DMS 273 treated with DMSO at 0.1 percent for 48 hours (cell line): ENCODE results near the gene AATK.

ENCODE experiments used
- DNase-seq: peaks from one replicate; lab custom pipeline; 2025; lab: John Stamatoyannopoulos, UW

Gene AATK, protein sequence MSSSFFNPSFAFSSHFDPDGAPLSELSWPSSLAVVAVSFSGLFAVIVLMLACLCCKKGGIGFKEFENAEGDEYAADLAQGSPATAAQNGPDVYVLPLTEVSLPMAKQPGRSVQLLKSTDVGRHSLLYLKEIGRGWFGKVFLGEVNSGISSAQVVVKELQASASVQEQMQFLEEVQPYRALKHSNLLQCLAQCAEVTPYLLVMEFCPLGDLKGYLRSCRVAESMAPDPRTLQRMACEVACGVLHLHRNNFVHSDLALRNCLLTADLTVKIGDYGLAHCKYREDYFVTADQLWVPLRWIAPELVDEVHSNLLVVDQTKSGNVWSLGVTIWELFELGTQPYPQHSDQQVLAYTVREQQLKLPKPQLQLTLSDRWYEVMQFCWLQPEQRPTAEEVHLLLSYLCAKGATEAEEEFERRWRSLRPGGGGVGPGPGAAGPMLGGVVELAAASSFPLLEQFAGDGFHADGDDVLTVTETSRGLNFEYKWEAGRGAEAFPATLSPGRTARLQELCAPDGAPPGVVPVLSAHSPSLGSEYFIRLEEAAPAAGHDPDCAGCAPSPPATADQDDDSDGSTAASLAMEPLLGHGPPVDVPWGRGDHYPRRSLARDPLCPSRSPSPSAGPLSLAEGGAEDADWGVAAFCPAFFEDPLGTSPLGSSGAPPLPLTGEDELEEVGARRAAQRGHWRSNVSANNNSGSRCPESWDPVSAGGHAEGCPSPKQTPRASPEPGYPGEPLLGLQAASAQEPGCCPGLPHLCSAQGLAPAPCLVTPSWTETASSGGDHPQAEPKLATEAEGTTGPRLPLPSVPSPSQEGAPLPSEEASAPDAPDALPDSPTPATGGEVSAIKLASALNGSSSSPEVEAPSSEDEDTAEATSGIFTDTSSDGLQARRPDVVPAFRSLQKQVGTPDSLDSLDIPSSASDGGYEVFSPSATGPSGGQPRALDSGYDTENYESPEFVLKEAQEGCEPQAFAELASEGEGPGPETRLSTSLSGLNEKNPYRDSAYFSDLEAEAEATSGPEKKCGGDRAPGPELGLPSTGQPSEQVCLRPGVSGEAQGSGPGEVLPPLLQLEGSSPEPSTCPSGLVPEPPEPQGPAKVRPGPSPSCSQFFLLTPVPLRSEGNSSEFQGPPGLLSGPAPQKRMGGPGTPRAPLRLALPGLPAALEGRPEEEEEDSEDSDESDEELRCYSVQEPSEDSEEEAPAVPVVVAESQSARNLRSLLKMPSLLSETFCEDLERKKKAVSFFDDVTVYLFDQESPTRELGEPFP (N-terminal part only)

DNA sequence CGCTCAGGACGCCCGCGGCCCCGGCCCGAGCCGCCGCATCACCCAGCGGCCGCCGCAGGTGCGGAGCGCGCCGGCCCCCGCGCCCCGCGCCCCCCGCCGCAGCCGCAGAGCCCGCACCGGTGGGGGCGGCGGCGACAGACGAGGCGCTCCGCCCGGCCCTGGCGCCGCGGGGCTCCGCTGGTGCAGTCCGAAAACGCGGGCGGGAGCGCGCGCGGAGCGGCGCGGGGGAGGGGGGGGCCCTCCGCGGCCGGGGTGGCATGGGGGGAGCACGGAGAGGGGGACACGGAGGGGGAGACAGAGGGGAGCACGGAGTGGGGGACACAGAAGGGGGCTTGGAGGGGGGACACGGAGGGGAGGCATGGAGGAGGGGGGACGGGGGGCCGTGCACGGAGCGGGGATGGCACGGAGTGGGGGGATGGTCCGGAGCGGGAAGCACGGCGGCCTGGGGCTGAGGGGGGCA, at the start of gene AATK:
TSS of gene AATK (minus strand) at position 189 of the 460 bp plus-strand sequence. CDS start 229 bp downstream, outside the sequence.
- DNase-seq: no peak

DNA sequence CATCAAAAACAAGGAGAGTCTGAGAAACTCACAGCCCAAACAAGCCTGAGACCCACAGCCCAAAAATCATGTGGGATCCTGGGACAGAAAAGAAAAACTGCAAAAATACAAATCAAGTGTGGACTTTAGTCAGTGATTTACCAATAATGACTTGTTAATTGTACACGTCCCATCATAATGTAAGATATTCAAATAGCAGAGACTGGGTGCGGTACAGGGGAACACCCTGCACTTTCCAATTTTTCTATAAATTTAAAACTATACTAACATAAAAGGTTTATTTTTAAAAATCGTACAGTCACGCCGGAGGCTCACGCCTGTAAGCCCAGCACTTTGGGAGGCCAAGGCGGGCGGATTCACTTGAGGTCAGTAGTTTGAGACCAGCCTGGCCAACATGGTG, 48.0 kb upstream of the AATK start:
- no peak for DNase-seq

DNA sequence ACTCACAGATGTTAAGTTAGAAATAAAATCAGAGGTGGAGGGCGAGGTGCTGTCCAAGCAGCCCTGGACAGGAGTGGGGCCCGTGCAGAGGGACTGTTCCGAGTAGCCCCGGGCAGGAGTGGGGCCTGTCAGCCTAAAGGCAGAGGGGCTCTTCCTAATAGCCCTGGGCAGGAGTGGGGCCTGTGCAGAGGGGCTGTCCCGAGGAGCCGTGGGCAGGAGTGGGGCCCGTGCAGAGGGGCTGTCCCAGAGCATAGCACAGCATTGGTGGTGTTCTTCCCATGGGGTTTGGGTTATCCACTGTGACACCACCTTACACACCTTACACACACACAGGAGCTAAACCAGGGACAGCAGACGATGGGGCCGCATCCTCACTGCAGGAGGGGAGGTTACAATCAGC, 46.3 kb upstream of the AATK start:
- DNase-seq: no peak

DNA sequence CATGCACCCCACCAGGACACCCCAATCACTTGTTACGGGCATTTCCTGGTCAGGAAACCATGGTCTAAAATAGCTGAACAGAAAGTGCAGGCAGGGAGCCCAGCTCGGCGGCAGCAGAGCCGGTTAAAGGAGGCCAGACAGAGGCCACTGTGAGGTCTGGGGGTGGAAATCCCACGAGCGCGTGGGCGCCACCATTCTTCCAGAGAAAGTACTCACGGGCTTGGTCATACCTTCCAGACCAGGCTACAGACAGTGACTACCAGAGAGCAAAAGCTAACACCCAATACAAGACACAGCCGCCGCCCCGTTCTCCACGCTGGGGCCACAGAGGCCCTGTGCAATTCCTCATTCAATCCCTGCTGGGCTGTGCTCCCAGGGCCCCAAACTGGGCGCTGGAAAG, 44.8 kb upstream of the AATK start:
- DNase-seq: no peak

DNA sequence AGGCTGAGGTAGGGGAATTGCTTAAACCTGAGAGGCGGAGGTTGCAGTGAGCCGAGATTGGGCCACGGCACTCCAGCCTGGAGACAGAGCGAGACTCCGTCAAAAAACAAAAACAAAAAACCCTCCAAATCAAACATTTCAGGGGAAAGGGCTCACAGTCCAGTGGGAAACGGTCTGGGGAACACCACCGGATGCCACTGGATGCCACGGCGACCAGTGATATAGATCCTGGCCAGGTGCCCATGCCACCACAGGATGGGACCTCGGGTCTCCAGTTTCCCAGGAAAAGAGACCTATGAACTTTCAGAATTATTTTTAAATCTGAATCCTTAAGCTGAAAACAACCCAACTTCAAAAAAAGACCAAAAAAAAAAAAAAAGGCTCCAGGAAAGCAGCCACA, 44.4 kb upstream of the AATK start:
- DNase-seq: no peak

DNA sequence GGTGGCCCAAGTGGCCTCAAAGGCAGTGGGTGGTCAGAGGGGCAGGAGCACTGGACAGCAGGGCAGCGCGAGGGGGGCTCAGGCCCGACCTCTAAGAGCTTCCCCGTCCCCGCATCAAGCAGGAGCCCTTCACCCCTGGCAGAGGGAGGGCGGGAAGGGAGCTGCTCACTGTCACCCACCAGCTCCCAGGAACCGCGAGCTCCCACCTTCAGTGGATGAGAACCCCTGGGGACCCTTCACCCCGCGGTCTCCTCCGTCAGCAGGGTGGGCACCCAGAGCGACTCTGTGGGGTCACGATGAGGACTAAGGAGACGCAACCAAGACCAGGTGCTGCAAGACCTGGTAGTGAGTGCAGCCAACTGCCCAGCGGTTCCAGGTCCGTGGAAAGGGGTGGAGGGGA, 43.1 kb upstream of the AATK start:
- DNase-seq: no peak

DNA sequence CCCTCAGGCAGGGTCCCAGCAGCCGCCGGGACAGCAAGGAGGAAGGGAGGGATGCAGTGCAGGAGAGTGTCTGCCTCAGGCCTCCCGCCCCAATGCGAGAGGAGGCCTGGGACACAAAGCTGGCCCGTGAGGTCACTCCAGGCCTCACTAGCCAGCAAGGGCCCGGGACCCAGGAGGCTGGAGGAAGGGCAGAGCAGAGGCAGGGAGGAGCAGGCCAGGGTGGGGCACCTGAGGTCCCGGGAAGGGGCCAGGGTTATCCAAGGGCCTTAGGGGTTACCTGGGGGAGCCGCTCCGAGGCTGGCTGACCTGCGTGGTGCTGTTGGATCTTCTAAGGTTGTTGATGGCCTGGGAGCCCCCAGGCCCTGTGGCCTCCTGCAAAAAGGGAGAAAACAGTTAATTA, 42.6 kb upstream of the AATK start:
- DNase-seq: no peak

DNA sequence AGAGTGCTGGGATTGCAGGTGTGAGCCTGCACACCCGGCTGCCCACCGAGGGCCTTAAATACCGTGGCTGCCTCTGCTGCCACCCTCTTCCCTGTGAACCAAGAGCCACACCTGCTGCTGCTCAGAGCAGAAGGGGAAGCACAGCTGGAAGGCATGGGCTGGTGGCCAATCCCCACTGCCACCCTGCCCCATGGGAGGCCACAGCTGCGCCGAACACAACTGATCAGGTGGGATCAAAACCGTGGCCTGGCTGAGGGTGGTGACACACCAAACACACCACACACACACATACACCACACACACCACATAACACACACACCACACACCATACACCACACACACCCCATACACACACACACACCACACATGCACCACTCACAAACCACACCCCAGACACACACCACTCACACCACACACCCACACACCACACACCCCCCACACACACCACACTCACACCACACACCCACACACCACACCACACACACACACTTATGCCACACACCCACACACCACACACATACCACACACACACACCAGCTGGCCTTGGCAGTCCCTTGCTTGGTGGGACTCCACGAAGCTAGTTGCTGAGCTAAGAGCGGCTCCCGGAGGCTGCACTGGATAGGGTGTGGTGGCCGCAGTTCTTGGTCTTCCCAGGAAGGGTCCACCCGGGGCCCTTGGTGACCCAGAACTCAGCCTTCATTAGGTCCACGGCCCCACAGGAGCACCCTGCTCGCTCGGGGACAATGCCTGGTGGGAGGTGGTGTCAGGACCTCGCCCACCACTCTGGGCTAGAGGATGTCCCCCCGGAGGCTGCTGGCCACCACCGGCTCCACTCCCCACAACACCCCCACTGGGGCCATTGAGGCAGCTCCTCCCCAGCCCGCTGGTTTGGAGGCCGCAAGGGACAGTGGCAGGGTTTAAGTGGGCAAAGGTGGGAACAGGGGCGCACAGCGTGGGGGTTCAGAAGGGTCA, 41.9 kb upstream of the AATK start:
- no peak for DNase-seq

DNA sequence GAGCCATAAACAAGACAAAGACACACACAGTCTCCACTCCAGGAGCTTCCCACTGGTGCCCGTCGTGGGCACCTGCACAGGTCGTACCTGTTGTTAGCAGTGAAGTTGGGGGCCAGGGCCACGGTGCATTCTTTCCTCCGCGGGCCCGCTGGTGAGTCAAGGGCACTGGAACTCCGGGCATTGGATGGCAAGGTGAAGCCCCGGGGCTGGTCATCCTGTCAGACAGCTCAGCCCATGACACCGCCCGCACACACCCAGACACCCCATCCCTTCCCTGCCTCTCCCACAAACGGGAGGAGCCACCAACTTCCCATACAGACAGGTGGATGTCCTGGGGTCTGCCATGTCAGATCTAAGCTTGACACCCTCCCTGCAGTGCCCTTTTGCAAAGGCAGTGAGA, 40.6 kb upstream of the AATK start:
- DNase-seq: no peak

DNA sequence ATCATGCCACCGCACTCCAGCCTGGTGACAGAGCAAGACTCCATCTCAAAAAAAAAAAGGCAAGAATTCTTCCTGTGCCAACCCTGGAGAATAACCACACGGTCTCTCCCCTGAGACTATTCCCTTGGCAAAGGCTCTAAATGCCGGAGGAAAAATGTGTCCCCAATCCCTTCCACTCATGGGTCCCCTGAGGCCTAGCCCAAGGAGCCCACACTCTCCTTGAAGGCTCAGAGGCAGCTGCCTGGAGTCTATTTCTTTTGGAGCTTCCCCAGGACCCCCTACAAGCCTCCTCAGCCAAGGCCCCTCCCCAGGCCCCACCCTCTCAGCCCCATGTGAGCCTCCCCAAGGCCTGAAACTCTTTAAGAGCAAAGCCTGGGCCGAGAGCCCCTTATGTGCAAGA, 40.1 kb upstream of the AATK start:
- no peak for DNase-seq

DNA sequence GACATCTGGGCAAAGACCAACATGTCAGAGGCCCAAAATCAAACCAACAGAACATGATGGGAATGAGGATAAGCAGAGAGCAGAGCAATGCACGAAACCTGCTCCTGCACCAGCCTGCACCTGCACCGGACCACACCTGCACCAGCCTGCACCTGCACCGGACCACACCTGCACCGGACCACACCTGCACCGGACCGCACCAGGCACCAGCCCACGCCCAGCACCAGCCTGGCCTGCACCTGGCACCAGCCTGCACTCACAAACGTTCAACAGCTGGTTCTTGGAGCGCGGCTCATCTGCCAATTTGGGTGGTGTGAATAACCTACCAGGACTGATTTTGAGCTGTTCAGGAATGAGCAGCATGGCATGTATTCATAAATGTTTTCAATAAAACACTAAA, 38.6 kb upstream of the AATK start:
- no peak for DNase-seq

DNA sequence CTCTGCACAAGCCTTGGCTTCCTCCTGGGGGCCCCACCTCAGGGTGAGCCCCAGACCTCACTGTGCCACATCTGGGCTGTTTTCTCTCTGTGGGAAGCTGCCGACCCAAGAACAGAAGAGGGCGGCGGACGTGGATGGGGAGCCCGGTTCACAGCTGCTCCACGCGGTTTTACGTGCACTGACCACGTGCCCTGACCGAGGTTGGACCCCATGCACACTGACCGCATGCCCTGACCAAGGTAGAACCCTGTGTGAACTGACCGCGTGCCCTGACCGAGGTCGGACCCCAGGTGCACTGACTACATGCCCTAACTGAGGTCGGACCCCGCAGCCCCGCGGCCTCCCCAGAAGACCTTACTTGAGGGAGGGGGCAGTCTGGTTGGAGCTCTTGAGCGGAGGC, 37.1 kb upstream of the AATK start:
- no peak for DNase-seq

DNA sequence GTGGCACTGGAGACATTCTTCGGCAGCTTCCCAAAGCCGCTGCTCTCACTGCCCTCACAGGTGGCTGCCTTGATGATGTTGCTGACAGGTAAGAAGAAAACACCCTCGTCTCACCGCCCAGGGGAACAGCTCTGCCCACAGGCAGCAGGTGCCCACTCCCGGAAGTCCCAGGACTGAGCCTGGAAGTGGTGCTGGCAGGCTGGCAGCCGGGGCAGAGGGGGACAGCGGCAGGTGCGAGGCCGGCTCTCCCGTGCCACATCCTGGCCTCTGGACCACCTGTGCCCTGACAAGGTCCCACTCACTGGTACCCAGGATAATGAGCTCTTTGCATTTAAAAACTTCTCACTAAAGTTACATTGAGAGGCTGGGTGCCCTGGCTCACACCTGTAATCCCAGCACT, 36.3 kb upstream of the AATK start:
- no peak for DNase-seq

DNA sequence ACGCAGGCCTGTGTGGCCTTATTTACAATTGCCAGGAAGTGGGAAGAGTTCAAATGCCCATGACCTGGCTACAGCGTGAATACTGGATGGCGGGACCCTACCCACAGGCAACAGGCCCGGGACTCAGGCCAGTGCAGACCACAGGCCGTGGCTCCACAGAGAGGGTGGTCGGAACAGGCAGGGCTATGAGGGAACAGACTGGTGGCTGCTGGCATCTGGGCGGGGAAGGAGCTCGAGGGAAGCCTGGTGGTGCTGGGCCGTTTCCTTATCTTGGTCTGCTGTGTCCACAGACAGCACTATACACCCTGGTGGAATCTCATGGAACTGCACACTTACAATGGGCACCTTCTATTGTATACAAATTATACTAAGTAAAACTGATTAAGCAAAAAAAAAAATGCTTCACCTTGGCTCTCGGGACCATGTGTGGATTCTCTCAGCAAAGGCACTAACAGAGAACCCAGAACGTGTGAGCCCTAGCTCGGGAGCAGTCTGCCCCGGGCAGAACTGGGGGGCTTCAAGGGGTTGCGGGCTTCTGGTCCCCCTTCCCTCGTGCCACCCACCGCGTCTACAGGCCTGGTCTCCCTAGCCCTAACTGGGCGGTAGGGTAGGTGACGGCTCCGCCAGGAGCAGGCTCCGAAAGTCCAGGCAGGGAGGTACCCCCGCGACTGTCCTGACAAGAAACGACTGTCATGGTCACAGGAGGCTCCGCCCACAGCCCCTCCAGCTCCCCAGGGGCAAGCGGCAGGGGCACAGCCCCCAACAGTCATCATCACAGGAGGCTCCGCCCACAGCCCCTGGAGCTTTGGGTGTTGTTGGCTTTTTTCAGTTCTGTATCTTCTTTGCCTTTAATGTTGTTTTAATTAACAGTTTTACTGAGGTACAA, 34.9 kb upstream of the AATK start:
- peak; percentile 61 for DNase-seq

DNA sequence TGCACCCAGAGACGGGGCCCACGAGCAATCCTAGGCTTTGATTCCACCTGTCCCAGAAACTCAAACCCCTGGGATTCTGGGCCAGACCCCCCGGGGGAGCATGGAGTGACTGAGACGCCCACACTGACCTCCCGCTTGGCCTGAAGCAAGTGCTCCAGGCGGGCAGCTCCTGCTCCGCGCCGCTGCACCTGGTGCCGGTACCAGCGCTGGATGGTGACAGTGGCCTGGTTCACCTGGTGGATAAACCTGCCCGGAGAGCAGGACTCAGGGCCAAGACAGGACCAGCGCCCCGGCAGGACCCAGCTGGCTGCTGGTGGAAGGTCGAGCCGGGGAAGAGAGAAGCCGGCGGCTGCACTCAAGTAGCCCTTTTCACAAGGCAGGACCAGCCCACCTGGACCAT, 34.2 kb upstream of the AATK start:
- no peak for DNase-seq

DNA sequence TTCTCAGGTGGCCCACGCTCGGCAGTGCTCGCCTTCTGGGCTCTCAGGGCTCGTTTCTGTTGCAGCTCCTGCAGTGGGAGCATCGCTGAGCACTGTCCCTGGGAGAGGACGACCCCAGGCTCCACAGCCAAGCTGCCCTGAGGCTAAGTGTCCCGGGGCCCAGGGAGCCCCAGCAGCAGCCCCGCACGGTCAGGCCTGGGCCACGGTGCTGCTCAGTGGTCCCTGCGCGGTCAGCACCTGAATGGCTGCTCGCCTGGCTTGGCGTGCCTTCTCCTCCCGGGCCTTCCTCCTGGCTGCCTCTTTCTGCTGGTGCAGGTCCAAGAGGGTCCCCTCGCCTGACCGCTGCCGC, 33.4 kb upstream of the AATK start:
- no peak for DNase-seq

DNA sequence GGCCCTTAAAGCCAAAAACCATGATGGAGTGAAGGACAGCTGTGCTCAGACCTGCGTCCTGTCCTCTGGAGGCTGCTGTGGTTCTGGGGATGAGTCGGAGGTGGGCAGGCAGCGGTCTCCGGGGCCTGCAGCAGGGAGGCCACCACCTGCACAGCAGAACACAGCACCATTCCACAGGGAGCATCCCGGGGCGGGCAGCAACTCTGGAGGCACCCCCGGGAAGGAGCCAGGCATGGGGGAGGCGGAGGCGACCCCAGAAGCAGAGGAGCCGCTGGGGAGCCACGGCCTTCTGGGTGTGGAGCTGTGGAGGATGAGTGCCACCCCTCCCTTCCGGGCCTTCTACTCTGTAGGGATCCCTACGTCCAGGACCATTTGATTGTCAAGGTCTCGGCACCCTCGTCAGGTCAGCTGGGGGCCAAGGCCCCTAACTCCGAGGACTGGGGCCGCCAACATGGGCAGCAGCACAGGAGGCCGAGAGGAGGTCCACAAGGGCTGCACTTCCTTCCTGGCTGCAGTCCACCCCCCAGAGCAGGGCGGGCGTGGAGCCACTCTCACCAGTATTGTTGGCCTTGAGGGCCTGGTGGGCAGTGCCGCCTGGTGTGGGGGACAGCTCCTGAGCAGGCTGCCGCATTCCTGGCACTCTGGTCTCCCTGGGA, 32.9 kb upstream of the AATK start:
- no peak for DNase-seq

DNA sequence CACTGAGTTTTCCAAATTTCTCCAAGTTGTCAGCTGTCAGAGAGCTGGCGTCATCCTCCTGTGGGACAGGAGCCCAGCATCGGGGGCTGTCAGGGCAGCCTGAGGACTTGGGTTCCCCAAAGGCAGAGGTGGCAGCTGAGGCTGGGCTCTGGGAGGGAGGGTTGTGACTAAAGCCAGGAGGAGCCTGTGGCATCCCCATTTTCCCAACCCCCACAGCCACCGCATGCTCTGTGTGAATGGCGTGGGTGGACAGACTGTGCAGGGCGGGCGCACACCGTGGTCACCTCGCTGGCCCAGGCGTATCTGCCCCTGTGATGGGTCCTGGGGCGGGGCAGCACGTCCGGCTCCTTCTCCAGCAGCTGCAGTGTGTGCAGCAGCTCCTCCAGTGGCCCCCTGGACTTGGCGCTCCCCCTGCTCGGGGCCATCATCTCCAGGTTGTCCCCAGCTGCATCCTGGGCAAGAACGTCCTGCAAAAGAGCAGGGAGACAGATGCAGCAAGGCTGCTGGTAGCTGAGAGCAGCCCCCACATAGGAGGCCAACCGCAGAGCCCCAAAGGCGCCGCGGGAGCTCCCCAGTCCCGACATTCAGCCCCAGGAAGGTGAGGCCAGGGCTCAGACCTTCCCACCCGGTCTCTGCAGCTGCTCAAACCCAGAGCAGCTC, 31.9 kb upstream of the AATK start:
- no peak for DNase-seq

DNA sequence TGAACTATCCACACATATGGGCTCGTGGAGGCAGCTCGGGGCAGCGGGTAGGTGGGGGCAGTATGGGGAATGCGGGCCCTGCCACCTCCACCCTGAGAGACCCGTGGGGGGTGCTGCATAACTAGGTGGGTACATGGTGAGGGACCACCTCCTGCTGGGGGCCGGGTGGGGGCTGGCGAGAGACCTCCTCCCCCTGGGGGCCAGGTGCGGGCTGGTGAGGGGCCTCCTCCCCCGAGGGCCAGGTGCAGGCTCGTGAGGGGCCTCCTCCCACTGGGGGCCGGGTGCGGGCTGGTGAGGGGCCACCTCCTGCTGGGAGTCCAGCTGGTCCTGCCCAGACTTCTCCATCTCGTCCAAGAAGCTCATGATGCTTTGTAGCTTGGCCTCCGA, 31.4 kb upstream of the AATK start:
- no peak for DNase-seq
